Fibroblast of skin of right quadriceps (primary cell): ENCODE results near the gene KLRD1.
"Not testable (repeated sequence)": the region's sequence is repeated elsewhere in the genome, so short reads cannot be mapped to it uniquely, and the experiment has no call there.

ENCODE experiments used
- DNase-seq: peaks from one replicate; pipeline ENCODE4 v3.0.0-alpha.2; 2013

The KLRD1 gene, protein sequence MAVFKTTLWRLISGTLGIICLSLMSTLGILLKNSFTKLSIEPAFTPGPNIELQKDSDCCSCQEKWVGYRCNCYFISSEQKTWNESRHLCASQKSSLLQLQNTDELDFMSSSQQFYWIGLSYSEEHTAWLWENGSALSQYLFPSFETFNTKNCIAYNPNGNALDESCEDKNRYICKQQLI

DNA sequence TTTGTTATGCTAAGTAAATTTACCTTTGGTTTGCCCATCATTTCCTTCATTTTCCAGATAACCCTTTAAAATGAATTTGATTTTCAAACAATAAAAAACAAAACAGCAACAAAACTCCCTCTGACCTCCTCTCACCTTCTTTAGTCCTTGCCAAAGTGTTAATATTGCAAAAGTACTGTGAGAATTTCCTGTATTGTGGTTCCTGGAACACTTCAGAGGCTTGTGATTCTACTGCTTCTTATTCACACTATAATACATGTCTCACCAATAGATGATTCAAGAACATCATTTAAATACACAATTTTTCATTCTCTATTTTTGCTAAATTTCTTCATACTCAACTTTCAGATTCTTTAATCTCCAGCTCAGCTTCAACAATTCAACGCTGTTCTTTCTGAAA lies at the start of gene KLRD1:
Gene KLRD1, plus strand, starts transcription at position 241 of the 400 bp plus-strand sequence. CDS start 208 bp downstream, outside the sequence.
- DNase-seq = no peak

DNA sequence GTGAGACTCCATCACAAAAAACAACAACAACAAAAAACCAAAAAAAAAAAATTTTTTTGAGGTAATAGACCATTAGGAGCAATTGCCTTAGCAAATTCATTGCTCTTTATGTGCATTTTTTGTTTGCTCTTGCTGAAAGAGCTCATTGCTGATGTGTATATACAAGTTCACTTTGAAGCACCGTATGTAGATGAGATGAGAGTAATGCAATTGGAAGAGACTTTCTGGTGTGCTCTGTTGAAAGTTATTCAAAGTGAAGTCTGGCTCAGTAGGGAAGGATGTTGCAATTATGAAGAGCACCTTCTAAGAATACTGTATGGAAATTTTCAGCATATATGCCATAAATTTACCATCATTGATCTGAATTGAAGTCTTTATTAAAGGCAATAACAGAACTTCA lies 46.7 kb upstream of the KLRD1 start:
- DNase-seq = no peak

DNA sequence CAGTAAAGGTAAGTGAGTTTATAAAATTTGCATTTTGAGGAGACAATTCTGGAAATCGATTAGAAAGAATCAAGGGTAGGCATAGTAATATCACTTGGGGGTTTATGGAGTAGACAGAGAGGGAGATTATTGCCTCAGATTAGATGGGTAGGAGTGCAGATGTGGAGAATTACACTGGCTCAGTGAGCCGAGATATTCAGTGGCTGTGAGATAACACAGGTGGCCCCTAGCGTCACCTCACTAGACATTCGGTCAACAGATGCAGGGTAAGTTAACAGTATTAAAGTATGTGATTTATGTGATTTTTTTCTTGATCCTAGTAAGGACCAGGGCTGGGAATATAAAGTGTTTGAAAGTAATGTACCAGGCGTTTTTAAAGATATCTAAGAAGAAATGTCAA lies 39.6 kb upstream of the KLRD1 start:
- DNase-seq = no peak

DNA sequence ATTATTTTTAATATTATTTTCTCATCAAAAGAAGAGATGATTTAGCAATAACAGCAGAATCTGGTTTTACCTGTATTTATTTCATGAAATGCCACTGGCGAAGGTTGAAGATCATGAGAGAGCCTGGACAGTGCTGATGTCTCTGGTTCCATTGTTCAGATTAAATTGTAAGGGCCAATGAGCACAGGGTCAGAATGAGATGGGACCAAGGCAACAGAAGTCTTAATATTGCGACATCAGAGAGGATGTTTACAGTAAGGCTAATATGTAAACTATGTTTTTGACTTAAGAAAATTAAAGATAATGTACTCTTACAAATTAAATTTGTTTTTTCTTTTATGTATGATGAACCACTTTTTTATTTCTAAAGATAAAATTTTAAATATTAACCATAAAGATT lies 35.2 kb upstream of the KLRD1 start:
- DNase-seq = no peak

DNA sequence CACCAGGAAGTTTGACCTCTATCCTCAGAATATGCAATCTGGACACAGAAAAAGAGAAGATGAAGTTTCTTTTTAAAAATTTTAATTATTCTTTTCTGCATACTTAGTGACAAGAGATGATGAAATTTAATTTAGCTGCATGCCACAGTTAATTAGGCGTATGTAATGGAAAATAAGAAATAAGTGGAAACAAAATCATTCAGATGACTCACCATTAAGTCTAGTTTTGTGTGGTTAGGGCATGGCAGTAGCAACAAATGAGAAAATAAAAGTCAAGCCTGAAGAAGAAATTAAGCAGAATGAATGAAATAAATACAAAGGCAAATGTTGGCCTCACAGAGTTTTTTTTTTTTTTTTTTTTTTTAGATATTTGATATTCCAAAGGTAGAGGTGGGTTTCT lies 30.9 kb upstream of the KLRD1 start:
- no peak for DNase-seq

DNA sequence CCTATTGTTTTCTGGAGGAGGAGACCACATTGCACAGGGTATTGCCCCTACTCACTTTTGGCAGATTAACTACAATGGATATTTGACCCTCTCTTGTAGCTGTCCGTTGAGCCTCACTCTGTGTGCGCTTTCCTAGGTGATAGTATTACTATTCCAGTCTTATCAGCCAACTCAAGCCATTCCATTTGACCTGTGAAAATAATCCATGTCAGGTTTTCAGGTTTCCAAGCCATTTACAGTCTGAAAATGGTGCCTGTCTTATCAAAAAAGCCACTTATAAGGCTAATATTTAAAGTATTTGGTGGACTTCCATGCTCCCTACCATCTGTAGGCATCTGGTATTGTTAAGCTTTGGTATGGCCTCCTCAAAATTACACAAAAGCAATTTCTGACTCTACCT lies 29.6 kb upstream of the KLRD1 start:
- no peak for DNase-seq

DNA sequence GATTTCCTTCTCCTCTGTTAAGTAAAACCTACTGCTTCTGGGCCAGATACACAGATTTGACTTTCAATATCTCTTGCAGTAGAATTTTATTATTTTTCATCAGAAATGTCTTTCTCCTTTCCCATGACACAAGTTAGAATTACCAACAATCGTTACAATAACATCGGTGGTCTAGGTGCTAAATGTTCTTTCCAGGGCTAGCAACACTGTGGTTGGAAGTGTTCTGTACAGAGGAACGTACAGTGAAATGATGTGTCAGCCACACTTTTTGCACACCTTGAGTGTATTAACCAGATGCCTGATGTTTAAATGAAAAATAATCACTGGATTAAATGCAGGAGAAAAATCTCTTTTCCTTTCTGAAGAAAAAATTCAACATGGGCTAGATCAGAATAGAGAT lies 27.7 kb upstream of the KLRD1 start:
- DNase-seq = no peak

DNA sequence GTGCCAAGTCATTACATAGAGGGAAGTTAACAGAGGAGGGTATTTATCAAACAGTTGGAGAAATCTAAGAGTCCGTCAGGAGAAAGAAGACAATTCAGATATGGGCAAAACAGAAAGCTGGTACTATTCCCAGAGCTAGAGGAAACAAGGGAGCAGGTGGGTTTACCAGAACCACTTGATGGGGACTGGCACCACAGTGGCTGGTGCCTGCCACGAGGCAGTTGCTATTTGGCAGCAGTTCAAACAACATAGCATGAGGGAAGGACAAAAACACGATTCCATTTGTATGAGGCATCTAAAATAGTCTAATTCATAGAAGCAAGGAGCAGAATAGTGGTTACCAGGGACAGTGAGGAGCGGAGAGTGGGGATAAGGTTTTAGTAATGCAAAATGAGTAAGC lies 24.6 kb upstream of the KLRD1 start:
- DNase-seq = no peak

DNA sequence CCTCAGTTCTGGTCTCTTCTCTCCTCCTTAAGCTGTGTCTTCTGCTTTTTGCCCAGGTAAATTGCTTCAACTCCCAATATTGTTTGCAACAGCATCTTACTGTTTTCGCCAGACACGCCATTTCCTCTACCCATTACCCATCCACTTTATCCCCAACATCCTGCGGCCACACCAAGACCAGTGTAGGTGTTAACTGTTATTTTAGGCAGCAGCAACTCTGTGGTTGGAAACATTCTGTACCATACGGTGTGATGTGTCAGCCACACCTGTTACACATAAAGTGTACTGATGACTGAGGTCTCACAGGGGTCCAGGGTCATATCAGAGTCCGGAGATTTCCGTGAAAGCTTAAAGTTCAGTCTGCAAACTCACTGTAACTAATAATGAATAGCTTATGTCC lies 21.8 kb upstream of the KLRD1 start:
- no peak for DNase-seq

DNA sequence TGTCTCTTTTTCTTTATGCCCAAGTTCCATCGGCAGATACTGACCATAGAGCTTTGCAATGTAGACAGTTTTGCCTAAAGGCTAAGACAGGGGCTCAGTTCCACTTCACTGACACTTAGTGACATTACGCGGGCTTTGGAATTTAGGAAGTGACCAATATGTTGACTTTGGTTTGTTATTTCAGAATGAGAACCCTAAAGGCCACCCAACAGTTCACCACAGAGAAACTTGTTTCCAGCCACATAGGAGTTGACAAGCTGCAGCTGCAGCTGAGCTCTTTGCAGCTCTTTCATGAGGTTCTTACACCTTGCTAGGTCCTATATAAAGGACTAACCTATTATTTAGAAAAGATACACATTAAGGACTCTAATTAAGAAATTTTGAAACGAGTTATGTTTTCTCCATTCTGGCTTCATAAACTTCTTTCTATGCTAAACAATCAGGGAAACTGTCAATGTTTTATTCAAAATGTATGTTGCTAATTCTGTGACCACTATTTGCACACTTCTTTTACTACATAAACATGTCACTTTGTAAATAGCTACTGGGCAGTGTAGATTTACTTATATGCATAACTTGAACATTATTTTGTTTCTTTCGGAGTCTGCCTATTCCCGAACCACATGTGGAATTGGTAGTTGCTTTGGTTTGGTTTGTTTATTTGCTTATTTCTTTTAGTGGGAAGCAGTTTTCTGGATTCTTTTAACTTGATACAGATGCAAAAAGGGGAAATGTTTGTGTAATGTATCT lies 18.5 kb upstream of the KLRD1 start:
- DNase-seq = no peak

DNA sequence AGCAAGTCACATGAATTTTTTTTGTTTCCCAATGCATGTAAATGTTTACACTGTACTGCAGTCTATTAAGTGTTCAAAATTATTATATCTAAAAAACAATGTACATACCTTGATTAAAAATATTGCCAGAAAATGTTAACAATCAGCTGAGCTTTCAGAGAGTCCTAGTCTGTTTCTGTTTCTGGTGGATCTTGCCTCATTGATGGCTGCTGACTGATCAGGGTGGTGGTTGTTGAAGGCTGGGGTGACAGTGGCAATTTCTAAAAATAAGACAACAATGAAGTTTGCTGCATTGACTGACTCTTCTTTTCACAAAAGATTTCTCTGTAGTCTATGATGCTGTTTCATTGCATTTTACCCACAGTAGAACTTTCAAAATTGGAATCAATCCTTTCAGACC lies 16.6 kb upstream of the KLRD1 start:
- no peak for DNase-seq

DNA sequence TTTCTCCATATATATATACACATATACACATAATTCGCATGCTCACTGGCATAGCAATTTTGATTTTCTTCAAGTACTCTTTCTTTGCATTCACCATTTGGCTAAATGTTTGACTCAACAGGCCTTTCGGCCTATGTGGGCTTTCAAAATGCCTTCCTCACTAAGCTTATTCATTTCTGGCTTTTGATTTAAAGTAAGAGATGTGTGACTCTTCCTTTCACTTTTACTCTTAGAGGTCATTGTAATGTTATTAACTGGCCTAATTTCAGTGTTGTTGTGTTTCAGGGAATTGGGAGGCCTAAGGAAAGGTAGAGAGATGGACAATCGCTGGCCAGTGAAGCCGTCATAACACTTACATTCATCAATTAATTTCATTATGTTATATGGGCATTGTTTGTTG lies 14.5 kb upstream of the KLRD1 start:
- no peak for DNase-seq

DNA sequence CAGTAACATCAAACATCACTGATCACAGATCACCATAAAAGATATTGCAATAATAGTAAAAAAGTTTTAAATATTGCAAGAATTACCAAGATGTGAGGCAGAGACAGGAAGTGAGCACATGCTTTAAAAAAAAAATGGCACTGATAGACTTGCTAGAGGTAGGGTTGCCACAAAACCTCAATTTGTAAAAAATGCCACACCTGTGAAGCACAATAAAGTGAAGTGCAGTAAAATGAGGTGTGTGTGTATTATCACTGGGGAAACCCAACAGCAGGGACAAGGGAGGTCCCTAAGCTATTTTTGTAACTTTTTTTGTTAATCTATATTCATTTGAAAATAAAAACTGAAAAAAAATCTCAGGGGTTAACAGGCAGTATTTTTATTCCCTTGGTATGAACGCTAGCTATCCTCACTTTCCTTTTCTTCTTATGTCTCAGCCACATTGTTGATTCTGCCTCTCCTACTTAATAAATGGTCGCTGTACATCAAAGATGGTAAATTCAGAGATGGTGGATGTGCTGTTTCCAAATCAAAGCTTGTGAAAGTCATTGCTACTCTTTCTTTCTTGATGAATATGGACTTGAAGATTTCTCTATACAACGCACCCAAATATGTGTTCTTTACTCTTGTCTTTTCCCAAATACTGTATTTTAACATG lies 14.0 kb upstream of the KLRD1 start:
- no peak for DNase-seq

DNA sequence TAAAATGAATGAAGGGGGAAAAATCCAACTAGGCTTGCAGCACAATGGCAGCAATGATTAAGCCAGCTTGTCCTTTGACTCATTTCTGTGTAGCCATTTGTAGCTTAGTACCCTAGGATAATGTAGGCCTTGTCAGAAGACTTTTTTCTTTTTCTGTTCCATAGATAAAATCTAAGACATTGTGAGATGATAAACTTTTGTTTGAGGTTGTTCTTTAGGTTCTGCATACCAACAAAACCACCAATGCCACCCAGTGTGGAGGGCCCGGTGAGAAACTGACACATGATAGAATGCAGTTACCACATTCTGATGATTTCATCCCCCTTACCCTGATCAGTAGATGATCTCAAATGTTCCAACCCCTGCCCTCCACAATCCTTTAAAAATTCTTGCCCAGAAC lies 6.6 kb upstream of the KLRD1 start:
- DNase-seq = peak; percentile 17

DNA sequence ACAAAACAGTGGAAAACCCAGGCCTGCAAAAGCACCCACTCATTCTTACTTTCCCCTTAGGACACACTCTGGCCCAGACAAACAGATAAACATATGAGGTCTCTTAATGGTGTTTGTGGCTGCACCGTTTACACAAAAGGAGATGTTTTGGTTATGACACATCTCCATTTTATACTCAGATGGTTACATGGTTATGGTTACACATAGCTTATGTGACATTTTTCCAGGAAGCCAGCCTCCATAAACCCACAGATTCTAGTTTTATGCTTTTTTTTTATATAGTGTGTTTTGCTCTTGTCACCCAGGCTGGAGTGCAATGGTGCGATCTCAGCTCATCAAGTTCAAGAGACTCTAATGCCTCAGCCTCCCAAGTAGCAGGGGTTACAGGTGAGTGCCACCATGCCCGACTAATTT lies 3.5 kb upstream of the KLRD1 start:
- DNase-seq = peak; percentile 52

DNA sequence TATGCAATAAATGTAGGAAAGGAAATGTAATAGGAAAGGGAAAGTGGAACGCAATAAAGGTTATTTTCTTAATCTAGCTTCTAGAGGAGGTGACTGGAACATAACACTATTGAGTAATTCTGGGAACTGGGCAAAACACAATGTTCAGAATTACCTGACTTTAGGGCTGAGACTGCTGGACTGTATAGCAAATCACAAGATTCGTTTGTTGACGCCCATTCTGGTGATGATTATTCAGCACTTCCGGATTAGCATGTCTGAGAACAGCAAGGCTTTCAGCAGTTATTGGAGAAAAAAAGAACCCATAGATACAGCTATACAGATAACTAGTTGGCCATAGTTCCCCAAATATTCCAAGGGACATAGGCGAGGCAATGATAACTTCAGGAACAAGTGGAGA lies 2.3 kb upstream of the KLRD1 start:
- DNase-seq = no peak

DNA sequence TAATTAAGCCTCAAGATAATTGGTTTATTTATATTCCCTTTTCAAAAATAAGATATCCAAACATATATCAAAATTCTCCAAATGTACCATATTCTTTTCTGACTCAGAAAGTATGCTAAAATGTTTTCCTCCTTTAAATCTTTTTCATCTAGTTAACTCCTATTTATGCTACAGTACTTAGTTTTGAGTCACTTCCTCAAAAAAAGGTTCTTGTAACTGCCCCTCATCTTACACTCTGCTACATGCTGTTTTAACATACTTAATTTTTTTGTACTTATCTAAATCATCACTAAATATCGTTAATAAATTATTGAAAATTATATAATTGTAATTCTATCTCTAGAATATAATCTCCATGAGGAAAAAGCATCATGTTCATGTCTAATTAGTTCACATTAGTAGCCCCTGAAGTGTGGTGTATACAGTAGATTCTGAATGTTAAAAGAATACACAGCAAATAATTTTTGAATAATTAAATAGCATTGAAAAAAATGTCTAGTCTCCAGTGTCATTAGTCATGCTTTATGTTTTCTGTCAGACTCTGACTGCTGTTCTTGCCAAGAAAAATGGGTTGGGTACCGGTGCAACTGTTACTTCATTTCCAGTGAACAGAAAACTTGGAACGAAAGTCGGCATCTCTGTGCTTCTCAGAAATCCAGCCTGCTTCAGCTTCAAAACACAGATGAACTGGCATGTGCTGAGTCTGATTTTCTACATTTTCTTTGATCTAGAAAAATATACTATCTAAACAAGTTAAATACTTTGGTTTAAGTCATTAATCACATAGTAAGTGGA lies 3.5 kb downstream of the KLRD1 start:
- DNase-seq = peak; percentile 4

DNA sequence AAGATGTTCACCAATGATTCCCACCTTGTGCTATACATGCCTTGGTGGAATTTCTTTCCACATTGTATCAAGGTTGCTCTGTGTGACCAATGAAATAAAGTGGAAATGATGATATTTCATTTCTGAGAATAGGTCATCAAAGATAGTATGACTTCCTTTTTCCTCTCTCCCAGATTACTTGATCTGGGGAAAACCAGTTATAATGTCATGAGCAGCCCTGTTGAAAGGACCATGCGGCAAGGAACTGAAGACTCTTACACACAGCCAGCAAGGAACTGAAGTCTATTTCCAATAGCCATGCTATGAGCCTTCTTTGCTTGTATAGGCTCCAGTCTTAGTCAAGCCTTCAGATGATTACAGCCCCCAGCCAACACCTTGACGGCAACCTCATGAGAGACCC lies 11.7 kb downstream of the KLRD1 start:
- no peak for DNase-seq

DNA sequence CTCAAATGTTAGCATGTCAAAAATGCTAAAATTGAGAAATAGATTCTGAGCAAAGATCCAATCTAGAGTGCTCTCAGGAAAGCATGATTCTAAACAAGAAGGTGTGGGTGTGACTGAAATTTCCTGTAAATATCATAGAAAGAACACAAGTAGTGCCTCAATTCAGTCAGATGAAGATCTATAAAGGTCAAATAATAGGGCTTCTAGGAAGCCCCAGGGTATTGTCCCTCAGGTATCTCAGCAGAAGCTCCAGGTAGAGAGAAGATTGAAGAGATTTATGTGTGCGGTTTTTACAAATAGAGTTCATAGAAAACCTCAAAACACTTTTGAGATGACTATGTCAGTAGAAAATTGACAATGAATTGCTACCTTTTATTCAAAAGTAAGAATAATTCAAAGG lies 13.0 kb downstream of the KLRD1 start:
- no peak for DNase-seq

DNA sequence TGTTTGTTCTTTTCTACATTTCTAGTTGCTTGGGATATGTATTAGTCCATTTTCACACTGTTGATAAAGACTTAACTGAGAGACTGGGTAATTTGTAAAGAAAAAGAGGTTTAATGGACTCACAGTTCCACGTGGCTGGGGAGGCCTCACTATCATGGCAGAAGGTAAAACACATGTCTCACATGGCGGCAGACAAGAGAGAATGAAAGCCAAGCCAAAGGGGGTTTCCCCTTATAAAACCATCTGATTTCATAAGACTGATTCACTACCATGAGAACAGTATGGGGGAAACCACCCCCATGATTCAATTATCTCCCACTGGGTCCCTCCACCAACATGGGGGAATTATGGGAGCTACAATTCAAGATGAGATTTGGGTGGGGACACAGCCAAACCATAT lies 21.0 kb downstream of the KLRD1 start:
- not testable (repeated sequence) for DNase-seq

DNA sequence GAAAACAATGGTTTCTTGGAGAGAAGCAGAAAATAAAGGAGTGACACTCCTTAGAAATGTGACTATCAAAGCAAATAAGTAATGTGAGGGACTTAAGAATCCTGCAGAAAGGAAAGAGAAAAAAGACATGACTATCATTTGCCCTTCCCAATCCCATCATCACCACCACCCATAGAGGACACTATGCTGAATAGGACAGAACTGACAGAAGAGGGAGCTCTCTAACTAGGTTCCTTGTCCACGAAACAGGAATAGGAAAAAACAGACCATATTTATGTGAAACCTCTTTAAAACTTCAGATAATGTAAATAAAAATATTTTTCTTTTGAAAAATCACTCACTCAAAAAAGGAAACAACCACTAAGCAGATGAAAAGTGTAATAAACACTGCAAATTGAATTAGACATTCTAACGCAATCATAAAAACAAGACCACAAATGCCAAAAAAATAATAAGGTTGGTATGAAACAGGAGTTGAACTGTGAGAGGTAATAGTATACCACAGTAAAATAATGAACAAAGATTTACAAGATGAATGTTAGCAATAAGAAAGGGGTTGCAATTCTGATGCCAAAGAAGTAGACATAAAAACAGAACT lies 24.1 kb downstream of the KLRD1 start:
- peak; percentile 49 for DNase-seq

DNA sequence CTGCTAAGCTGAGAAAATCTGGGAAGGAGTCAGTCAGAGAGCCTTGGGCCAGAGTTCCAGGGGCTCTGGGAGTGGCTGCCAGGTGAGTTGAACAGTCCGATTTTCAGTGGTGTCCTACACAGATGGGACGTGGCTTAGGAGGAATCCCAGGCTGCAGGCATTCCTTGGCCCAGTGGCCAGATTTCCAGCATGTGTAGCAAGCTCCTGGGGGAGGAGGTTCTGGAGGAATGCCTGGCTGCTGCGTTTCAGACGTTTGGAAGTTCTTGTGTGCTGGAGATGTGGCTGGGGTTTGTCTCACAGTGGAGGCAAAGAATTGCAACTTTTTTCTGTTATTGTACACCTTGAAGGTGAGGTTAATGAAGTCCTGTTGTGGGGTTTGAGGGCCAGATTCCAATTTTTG lies 28.5 kb downstream of the KLRD1 start:
- DNase-seq = not testable (repeated sequence)

DNA sequence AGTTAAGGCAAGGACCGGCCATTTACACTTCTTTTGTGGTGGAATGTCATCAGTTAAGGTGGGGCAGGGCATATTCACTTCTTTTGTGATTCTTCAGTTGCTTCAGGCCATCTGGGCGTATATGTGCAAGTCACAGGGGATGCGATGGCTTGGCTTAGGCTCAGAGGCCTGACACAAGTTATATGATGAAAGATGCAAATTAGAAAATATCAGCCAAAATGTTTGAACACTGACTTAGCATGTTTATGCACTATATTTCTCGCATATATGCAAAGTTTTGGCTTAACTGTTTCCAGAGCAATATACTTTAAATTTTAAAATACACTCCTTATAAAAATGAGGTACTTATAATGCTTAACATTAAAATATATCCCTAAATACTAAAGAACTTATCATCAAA lies 30.8 kb downstream of the KLRD1 start:
- not testable (repeated sequence) for DNase-seq
